ENCODE data around the gene DOK1.

Gene DOK1

DNA sequence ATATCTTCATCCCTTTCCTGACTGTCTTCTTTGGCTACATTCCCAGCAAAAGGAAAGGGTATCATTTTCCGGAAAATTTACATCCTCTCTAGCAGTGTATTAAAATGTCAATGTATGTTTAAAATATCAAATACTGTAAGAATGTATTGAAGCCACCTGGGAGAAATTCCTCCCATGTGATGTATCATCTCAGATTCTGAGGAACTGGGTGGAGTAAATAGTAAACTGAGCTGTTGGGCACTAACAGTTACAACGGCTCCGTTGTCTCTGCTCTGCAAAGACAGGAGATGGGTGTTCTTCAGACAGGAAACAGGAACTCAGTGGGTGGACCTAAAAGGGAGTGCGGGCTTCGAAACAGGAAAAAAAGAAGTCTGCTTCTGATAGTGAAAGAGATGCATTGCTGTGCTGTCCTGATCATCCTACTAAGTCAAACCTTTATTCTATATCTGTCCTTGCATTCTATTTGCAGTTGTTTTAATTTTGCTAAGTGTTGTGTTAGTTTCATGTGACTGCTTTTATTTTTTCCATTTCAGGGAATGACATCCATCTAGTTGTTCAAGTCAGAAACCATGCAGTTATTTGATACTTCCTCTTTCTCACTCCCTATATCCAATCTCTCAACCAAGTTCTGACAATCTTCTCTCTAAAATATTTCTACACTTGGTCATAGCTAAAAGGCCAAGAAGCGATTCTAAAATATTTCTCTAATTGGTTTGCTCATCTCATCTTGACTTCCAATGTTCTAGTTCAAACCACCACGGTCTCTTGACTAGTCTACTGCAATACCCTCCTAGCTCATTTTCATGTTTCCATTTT is 19.4 kb downstream of the DOK1 start:
- no peak overlapping the region for H3K4me3 ChIP-seq (ENCODE audit: low read depth, low read length)
- DNase-seq (ENCODE audit: low read depth): no peak
- TF ChIP-seq, protein P1, sequence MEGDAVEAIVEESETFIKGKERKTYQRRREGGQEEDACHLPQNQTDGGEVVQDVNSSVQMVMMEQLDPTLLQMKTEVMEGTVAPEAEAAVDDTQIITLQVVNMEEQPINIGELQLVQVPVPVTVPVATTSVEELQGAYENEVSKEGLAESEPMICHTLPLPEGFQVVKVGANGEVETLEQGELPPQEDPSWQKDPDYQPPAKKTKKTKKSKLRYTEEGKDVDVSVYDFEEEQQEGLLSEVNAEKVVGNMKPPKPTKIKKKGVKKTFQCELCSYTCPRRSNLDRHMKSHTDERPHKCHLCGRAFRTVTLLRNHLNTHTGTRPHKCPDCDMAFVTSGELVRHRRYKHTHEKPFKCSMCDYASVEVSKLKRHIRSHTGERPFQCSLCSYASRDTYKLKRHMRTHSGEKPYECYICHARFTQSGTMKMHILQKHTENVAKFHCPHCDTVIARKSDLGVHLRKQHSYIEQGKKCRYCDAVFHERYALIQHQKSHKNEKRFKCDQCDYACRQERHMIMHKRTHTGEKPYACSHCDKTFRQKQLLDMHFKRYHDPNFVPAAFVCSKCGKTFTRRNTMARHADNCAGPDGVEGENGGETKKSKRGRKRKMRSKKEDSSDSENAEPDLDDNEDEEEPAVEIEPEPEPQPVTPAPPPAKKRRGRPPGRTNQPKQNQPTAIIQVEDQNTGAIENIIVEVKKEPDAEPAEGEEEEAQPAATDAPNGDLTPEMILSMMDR (IDR thresholded peaks at IDR 0.05; ENCODE audit: low read depth, low read length, missing control alignments): no peak
- in situ Hi-C loops (cut with HindIII; ENCODE audit: low sequenced_read_pairs): no loop called here

DNA sequence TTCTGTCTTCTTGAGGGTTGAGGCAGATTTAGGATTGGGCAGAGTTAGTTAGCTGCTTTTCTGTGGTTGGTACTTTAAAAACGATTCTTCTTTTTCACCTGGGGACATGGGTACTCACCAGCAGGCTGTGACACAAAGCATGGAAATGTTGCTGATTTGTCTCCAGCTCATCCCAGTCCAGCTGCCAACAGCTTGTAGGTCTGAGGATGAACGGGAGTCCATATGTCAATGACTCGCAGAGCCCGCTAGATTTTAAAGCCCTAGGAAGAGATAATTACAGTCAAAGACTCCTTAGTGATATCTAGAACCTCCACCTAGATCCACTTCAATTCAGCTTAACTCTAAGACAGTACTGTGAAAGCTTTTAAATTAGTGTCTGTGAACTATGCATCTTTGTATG is 20.8 kb downstream of the DOK1 start:
- H3K4me3 ChIP-seq (ENCODE audit: low read depth, low read length): no peak overlapping the region
- in situ Hi-C loops (cut with HindIII; ENCODE audit: low sequenced_read_pairs): loop anchor here (5.0 kb wide), 1 partner anchor 83 kb away; no protein-coding TSS in a partner anchor
- no peak for DNase-seq (ENCODE audit: low read depth)
- TF ChIP-seq, protein P1 (IDR thresholded peaks at IDR 0.05; ENCODE audit: low read depth, low read length, missing control alignments): no peak

DNA sequence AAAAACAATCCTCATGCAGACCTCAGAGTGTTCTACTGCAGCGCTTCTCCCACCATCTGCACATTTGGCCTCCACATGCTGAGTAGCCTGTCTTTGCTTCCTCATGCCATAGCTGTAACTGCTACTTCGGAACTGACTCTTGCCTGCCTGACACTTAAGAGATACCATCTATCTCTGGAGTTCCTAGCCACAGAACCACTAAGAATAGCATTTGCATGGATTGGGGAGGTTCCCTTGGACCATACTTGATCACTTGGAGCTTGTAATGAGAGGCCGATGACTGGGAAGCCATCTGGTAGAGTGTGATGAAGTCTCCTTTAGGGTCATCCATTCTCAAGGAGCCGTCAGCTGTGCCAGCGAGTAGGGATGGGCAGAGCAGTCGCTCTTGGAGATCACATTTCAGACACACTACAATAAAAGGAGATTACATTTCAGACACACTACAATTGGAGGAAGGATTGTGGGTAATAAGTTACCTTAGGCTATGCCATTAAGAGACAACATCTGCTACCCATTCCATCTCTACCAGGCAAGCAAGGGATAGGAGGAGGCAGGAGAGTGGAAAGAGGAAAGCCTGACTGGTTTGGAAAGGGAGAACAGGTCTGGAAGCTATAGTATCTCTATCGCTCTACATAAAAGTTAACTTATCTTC is 21.8 kb downstream of the DOK1 start:
- DNase-seq (ENCODE audit: low read depth): no peak
- H3K4me3 ChIP-seq (ENCODE audit: low read depth, low read length): no peak overlapping the region
- TF ChIP-seq, protein P1 (IDR thresholded peaks at IDR 0.05; ENCODE audit: low read depth, low read length, missing control alignments): no peak
- in situ Hi-C loops (cut with HindIII; ENCODE audit: low sequenced_read_pairs): loop anchor here (5.0 kb wide), 1 partner anchor 84 kb away; no protein-coding TSS in a partner anchor

- no peak overlapping the region for H3K4me3 ChIP-seq (ENCODE audit: low read depth, low read length)
- in situ Hi-C loops (cut with HindIII; ENCODE audit: low sequenced_read_pairs): loop anchor here (5.0 kb wide), 1 partner anchor 85 kb away; no protein-coding TSS in a partner anchor
- DNase-seq (ENCODE audit: low read depth): peak; percentile 76
- TF ChIP-seq, protein P1 (IDR thresholded peaks at IDR 0.05; ENCODE audit: low read depth, low read length, missing control alignments): no peak
Observed at GRCh38 chr2:74576863-74577229, 22.3 kb downstream of the DOK1 start.

DNA sequence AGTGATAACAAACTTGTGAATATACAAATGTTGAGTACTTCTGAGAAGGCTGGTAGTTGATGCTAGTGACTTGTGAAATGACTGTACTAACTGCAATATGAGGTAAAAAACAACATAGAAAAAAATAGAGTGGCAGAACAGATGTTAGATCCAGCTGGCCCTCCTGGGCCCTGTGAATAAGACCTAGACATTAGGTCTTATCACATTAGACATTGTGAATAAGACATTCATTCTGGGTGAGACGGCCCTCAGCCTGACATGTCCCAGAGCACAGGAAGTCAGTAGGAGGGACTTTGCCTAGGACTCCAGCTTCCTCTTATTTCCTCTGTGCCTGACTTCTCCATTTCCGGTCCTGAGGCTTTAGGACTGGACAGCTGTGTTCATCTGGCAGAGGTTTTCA is 22.9 kb downstream of the DOK1 start:
- no peak overlapping the region for H3K4me3 ChIP-seq (ENCODE audit: low read depth, low read length)
- in situ Hi-C loops (cut with HindIII; ENCODE audit: low sequenced_read_pairs): loop anchor here (5.0 kb wide), 1 partner anchor 85 kb away; no protein-coding TSS in a partner anchor
- no peak for DNase-seq (ENCODE audit: low read depth)
- TF ChIP-seq, protein P1 (IDR thresholded peaks at IDR 0.05; ENCODE audit: low read depth, low read length, missing control alignments): no peak

GRCh38 chr2:74578408-74578807 is 23.9 kb downstream of the DOK1 start:
- TF ChIP-seq, protein P1 (IDR thresholded peaks at IDR 0.05; ENCODE audit: low read depth, low read length, missing control alignments): no peak
- in situ Hi-C loops (cut with HindIII; ENCODE audit: low sequenced_read_pairs): loop anchor here (5.0 kb wide), 1 partner anchor 86 kb away; no protein-coding TSS in a partner anchor
- DNase-seq (ENCODE audit: low read depth): no peak
- no peak overlapping the region for H3K4me3 ChIP-seq (ENCODE audit: low read depth, low read length)

All from astrocyte of the cerebellum (primary cell).